Measurements from ENCODE around the gene TENM4.

- TF ChIP-seq CTCF (IDR thresholded peaks at IDR 0.05 in 4 of 5, conservative IDR thresholded peaks at IDR 0.05 in 1 of 5) (no peak), POLR2A (IDR thresholded peaks at IDR 0.05) (no peak)
Measured at GRCh38 chr11:78932757-78933156, 508.1 kb downstream of the TENM4 start.

All from gastrocnemius medialis (tissue), 4 donors.